Activated CD8-positive, alpha-beta T cell treated with anti-CD3 and anti-CD28 coated beads for 36 hours (primary cell): ENCODE data around the gene TRAPPC4. TPM values are rescaled to one million over a fixed set of nuclear protein-coding genes. Genes with fewer than 3 reads are reported as not detected.

Experiments
- ATAC-seq: fragments of 200-7000 bp; cut with Tn5 transposase; one replicate; pipeline ENCODE4 v1.10.0; 2021; ENCODE audit warnings: mild to moderate bottlenecking, moderate library complexity
- CTCF ChIA-PET: fragments of 350-600 bp; sonication (Branson Sonifier 250); formaldehyde crosslinking; loops from one replicate; lab custom pipeline; 2021; ENCODE audit warnings: antibody characterized with exemption; lab: Charles Lee
- POLR2A ChIA-PET: fragments of 350-600 bp; sonication (Branson Sonifier 250); formaldehyde crosslinking; loops from one replicate; lab custom pipeline; 2021; ENCODE audit warnings: antibody characterized with exemption; lab: Charles Lee
- DNase-seq: peaks from one replicate; pipeline ENCODE4 v3.0.0-alpha.2; 2020
- H3K27ac Mint-ChIP-seq: one replicate; pipeline ENCODE4 v1.8.0; 2021; ENCODE audit warnings: mild to moderate bottlenecking, mixed read lengths
- H3K27me3 Mint-ChIP-seq: one replicate; pipeline ENCODE4 v1.8.0; 2021; ENCODE audit warnings: mixed read lengths
- H3K36me3 Mint-ChIP-seq: one replicate; pipeline ENCODE4 v1.8.0; 2021; ENCODE audit warnings: low read depth, mixed read lengths
- H3K4me1 Mint-ChIP-seq: one replicate; pipeline ENCODE4 v1.8.0; 2021; ENCODE audit warnings: low read depth, mixed read lengths
- H3K4me3 Mint-ChIP-seq: one replicate; pipeline ENCODE4 v1.8.0; 2021; ENCODE audit warnings: mild to moderate bottlenecking, moderate library complexity, mixed read lengths
- H3K9me3 Mint-ChIP-seq: one replicate; pipeline ENCODE4 v1.8.0; 2021; ENCODE audit warnings: mixed read lengths
- CTCF ChIP-seq: fragments of 200-600 bp; IDR thresholded peaks from one replicate; pipeline ENCODE4 v1.8.0; 2022; ENCODE audit warnings: antibody characterized with exemption, mild to moderate bottlenecking
- intact Hi-C: fragments of 100-400 bp; cut with micrococcal nuclease; formaldehyde crosslinking; loops from one replicate; pipeline ENCODE4 v1.10.0; 2022
- total RNA-seq, 2 experiments: library from RNA; stranded (reverse); gene quantifications; one replicate each; pipeline ENCODE4 v1.2.3, GENCODE V29; 2021

TRAPPC4 gene
- total RNA-seq, 2 experiments from 2014 or later = 69.5 to 71.4 TPM

- no peak for DNase-seq
- Mint-ChIP-seq H3K27me3 (no peaks in the 10 kb centered on the region), H3K27ac (peak overlapping the region; percentile 99), H3K9me3 (no peaks in the 10 kb centered on the region), H3K36me3 (peaks cover 50% of the 10 kb centered on the region), H3K4me3 (peak overlapping the region; percentile 97), H3K4me1 (peaks cover 29% of the 10 kb centered on the region)
- intact Hi-C loops = no loop called here
- no peak for ATAC-seq
- ChIA-PET CTCF (interaction anchor here (1.7 kb wide), 1 partner anchor 18 kb away, joined by 3 read pairs; no protein-coding TSS in a partner anchor), POLR2A (interaction anchor here (0.5 to 5.1 kb wide), 8 partner anchors 11 to 96 kb away, joined by 3 to 106 read pairs (median 8); partner anchors contain the start of genes HMBS, RPS25 and TRAPPC4)
- TF ChIP-seq CTCF = no peak
Measured at GRCh38 chr11:118998822-118999221, 19.7 kb upstream of the TRAPPC4 start.

- H3K36me3 Mint-ChIP-seq = peaks cover 49% of the 10 kb centered on the region
- no peak for DNase-seq
- peaks cover 31% of the 10 kb centered on the region for H3K4me1 Mint-ChIP-seq
- no peaks in the 10 kb centered on the region for H3K9me3 Mint-ChIP-seq
- no peak overlapping the region for H3K4me3 Mint-ChIP-seq
- no peak overlapping the region for H3K27ac Mint-ChIP-seq
- intact Hi-C loops = no loop called here
- POLR2A ChIA-PET = interaction anchor here (1.8 to 5.1 kb wide), 2 partner anchors 15 to 94 kb away, joined by 3 to 106 read pairs; partner anchors contain the start of genes RPS25 and TRAPPC4
- CTCF ChIA-PET = no interaction called here
- no peaks in the 10 kb centered on the region for H3K27me3 Mint-ChIP-seq
- no peak for TF ChIP-seq CTCF
- ATAC-seq = no peak
Measured at GRCh38 chr11:119000906-119001305, 17.7 kb upstream of the TRAPPC4 start.

- no peak for TF ChIP-seq CTCF
- Mint-ChIP-seq H3K9me3 (no peaks in the 10 kb centered on the region), H3K36me3 (peaks cover 25% of the 10 kb centered on the region), H3K4me3 (no peak overlapping the region), H3K27me3 (no peaks in the 10 kb centered on the region), H3K27ac (peak overlapping the region; percentile 45), H3K4me1 (peaks cover 10% of the 10 kb centered on the region)
- ChIA-PET POLR2A (interaction anchor here (1.0 kb wide), 1 partner anchor 9 kb away, joined by 3 read pairs; no protein-coding TSS in a partner anchor), CTCF (interaction anchor here (0.7 kb wide), 1 partner anchor 315 kb away, joined by 3 read pairs; no protein-coding TSS in a partner anchor)
- intact Hi-C loops = no loop called here
- DNase-seq = no peak
- ATAC-seq = peak; percentile 37
Measured at GRCh38 chr11:119006656-119007055, 11.9 kb upstream of the TRAPPC4 start.

- no peaks in the 10 kb centered on the region for H3K27me3 Mint-ChIP-seq
- peak overlapping the region; percentile 72 for H3K27ac Mint-ChIP-seq
- H3K9me3 Mint-ChIP-seq = peaks cover 1% of the 10 kb centered on the region
- intact Hi-C loops = no loop called here
- ChIA-PET CTCF (no interaction called here), POLR2A (interaction anchor here (1.6 kb wide), 1 partner anchor 8 kb away, joined by 6 read pairs; no protein-coding TSS in a partner anchor)
- H3K4me1 Mint-ChIP-seq = peaks cover 35% of the 10 kb centered on the region
- peaks cover 53% of the 10 kb centered on the region for H3K36me3 Mint-ChIP-seq
- no peak for DNase-seq
- ATAC-seq = no peak
- no peak overlapping the region for H3K4me3 Mint-ChIP-seq
- no peak for TF ChIP-seq CTCF
Measured at GRCh38 chr11:119011476-119012053, 7.0 kb upstream of the TRAPPC4 start.

GRCh38 chr11:119012629-119013170, 5.9 kb upstream of the TRAPPC4 start:
- H3K4me1 Mint-ChIP-seq = peaks cover 31% of the 10 kb centered on the region
- peaks cover 57% of the 10 kb centered on the region for H3K36me3 Mint-ChIP-seq
- peaks cover 1% of the 10 kb centered on the region for H3K9me3 Mint-ChIP-seq
- no peak for TF ChIP-seq CTCF
- intact Hi-C loops = no loop called here
- H3K27me3 Mint-ChIP-seq = no peaks in the 10 kb centered on the region
- DNase-seq = no peak
- peak overlapping the region; percentile 72 for H3K27ac Mint-ChIP-seq
- H3K4me3 Mint-ChIP-seq = no peak overlapping the region
- ChIA-PET POLR2A (interaction anchor here (0.8 to 8.6 kb wide), 5 partner anchors 10 to 320 kb away, joined by 3 to 106 read pairs (median 4); partner anchors contain the start of genes CENATAC and SLC37A4), CTCF (interaction anchor here (0.8 to 0.9 kb wide), 2 partner anchors 83 to 100 kb away, joined by 3 read pairs; no protein-coding TSS in a partner anchor)
- no peak for ATAC-seq
